ENCODE results near the gene TMEM11. TPM values are rescaled to one million over a fixed set of nuclear protein-coding genes. Genes with fewer than 3 reads are reported as not detected.

TMEM11 gene
- total RNA-seq, 1 experiment from 2014 or later, result 32.5 TPM

- Histone ChIP-seq H3K4me2 (ENCODE audit: insufficient read depth, insufficient read length, low read length) (no peak overlapping the region), H3K27me3 (ENCODE audit: insufficient read depth, low read length) (no peaks in the 10 kb centered on the region), H2BK120ac (ENCODE audit: low read depth, low read length, poor library complexity, severe bottlenecking) (no peak overlapping the region), H3K56ac (ENCODE audit: insufficient read length, low read depth, low read length) (no peak overlapping the region), H3K79me1 (ENCODE audit: insufficient read depth, low read depth, low read length, poor library complexity, severe bottlenecking) (no peaks in the 10 kb centered on the region), H3K23ac (ENCODE audit: insufficient read length, low read depth, low read length) (no peak overlapping the region), H3K4me1 (ENCODE audit: insufficient read depth, low read length) (no peaks in the 10 kb centered on the region), H3K9ac (ENCODE audit: extremely low read depth, insufficient read length, low read length) (no peak overlapping the region), H4K5ac (ENCODE audit: insufficient read length, low read depth, low read length) (no peak overlapping the region), H3K14ac (ENCODE audit: insufficient read depth, low read length) (no peak overlapping the region; the same call in 1 of the 2 replicates), H3K9me3 (ENCODE audit: control insufficient read depth, low read depth, low read length) (no peaks in the 10 kb centered on the region), H4K8ac (replicated peaks; ENCODE audit: insufficient read length, low read depth, low read length) (no peak overlapping the region), H3K27ac (ENCODE audit: insufficient read length, low read depth, low read length) (no peak overlapping the region), H2AK5ac (ENCODE audit: insufficient read length, low read length) (no peak overlapping the region), H3T11ph (ENCODE audit: low read length) (no peak overlapping the region), H3K79me2 (ENCODE audit: insufficient read depth, low read length) (no peaks in the 10 kb centered on the region), H2BK5ac (ENCODE audit: insufficient read length, low read length) (no peak overlapping the region), H2BK15ac (ENCODE audit: low read depth, low read length) (no peak overlapping the region), H2AFZ (ENCODE audit: low read length) (no peak overlapping the region), H3K18ac (ENCODE audit: insufficient read length, low read depth, low read length) (no peak overlapping the region), H4K91ac (ENCODE audit: insufficient read length, low read depth, low read length) (no peak overlapping the region), H3K23me2 (ENCODE audit: insufficient read length, low read depth, low read length, poor library complexity, severe bottlenecking) (no peaks in the 10 kb centered on the region), H2BK12ac (ENCODE audit: insufficient read length, low read depth, low read length) (no peak overlapping the region), H4K20me1 (ENCODE audit: control insufficient read depth, insufficient read depth, insufficient read length) (no peaks in the 10 kb centered on the region), H3K4ac (ENCODE audit: low read depth, low read length) (no peak overlapping the region), H2BK20ac (ENCODE audit: low read depth, low read length, poor library complexity, severe bottlenecking) (no peak overlapping the region)
- no peaks in the 10 kb centered on the region for H3K9me3 Mint-ChIP-seq
- TF ChIP-seq CTCF (conservative IDR thresholded peaks at IDR 0.05), result no peak
- no peaks in the 10 kb centered on the region for H3K4me1 Mint-ChIP-seq
- no peak for DNase-seq
- no peak overlapping the region for H3K4me3 Mint-ChIP-seq
- no peak overlapping the region for H3K27ac Mint-ChIP-seq
- WGBS (ENCODE audit: extremely low coverage, insufficient read length, low lambda C conversion rate), result no CpG with 5 or more reads among the region's 7 CpGs
- peaks cover 0 to 23% (median 12%) of the 10 kb centered on the region in 3 experiments; a peak in 6 of 7 replicates for H3K36me3 Mint-ChIP-seq (ENCODE audit: insufficient read depth in 1 of 3, low read depth in 3 of 3)
- no peaks in the 10 kb centered on the region for H3K27me3 Mint-ChIP-seq (ENCODE audit: low read depth)
These were observed 44.5 kb downstream of the TMEM11 start for GRCh38 chr17:21169496-21169895.
